Measurements from ENCODE around the gene POC5.

Gene POC5

GRCh38 chr5:75659791-75660450, 57.3 kb downstream of the POC5 start:
- DNase-seq, result no peak

GRCh38 chr5:75656311-75657003, 60.8 kb downstream of the POC5 start:
- no peak for DNase-seq

- DNase-seq, result no peak
Observed at GRCh38 chr5:75654693-75655295, 62.4 kb downstream of the POC5 start.

DNA sequence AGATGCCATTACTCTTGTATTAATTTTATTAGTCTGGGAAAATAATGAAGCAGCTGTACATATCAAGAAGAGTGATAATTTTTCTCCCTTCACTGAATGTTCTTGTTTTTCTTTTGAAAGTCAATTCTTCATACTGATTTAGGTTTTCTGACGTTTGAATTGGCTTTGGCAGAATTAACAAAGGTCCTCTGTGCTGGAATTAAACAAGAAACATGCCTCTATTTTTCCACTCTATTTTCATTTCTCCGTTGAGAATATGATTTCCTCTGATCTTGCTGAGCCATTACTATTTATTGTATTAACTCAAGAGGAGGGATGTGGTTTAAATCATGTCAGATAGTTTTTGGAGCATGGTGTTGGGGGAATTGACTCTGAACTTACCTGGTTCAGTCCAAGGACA, 63.7 kb downstream of the POC5 start:
- DNase-seq, result no peak

GRCh38 chr5:75651575-75652238, 65.5 kb downstream of the POC5 start:
- DNase-seq, result no peak

- DNase-seq, result no peak
Observed at GRCh38 chr5:75648712-75649111, 68.5 kb downstream of the POC5 start.

DNA sequence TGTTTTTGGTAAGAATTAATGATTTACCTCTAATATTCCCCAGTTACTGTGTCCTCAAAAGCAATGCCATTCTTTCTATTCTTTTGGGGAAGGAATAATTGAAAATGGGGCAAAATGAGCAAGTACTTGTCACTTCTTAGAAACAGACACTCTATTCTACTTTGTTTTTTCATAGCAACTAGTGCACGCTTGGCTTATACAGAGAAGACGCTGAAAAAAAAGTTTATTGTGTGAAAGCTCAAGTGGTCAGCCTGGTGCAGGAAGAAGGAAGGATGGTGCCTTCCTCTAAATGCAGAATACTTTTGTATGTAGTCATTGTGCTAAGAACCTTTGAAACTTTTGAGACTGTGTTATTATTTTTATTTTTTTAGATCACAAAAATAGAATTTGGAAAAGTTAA, 76.4 kb downstream of the POC5 start:
- no peak for DNase-seq

GRCh38 chr5:75640395-75640794, 76.8 kb downstream of the POC5 start:
- DNase-seq, result no peak

DNA sequence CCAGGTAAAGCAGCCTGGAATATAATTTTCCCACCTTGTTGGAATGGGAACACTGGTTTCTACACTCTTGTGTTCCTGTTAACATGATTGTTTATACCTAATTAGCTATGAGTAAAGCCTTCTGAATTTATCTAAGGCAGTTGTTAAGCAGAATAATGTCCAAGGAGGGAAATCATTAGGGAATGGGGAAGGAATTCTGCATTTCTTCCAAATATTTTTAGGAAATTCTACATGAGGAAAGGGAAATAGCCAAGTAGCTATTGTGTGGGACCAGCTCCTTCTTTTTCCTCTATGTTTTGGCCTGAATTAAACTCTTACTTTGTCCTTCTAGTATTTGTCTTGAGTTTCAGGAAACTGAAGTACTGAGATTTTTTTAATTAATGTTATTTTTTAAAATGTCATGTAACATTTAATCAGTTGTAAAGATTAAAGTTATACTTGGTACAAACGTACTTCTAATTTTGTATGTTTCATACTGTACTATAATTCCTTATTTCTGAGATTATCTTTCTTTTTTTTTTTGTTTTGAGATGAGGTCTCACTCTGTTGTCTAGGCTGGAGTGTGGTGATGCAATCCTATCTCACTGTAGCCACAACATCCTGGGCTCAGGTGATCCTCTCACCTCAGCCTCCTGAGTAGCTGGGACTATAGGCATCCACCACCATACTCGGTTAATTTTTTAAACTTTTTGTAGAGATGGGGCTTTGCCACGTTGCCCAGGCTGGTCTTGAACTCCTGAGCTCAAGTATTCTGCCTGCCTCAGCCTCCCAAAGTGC, 77.5 kb downstream of the POC5 start:
- DNase-seq, result no peak

DNA sequence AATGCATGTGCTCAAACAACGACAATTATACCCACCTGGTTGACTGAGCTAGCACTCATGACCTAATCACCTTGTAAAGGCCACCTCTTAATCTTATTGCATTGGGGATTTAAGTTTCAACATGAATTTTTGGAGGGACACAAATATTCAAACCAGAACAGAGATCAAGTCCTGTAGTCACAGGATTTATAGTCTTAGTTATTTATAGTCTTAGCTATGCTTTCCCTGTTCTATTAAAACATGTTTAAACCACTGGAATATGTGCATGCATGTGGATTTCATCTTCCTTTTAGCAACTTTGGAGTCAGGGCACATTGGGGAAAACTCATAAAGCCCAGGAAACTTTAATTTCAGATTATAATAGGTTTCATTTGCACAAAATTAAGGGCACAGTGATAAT, 79.3 kb downstream of the POC5 start:
- DNase-seq, result no peak

DNA sequence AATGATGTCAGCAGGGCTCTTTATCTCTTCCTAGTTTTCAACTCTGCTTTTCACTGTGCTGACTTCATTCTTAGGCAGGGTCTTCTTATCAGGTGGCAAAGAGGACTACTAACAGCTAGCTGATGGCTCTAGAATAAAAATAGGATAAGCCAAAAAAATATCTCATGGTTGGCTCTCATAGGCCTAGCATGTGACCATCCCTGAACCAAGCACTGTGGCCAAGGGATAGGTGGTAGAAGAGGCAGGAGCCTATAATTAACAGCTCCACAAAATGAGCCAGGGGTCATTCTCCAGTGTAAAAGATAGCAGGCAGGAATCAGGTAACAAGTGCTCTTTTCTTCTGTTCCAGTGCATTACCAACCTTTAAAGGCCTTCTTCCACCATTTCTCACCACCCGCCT, 84.9 kb downstream of the POC5 start:
- DNase-seq, result no peak

DNA sequence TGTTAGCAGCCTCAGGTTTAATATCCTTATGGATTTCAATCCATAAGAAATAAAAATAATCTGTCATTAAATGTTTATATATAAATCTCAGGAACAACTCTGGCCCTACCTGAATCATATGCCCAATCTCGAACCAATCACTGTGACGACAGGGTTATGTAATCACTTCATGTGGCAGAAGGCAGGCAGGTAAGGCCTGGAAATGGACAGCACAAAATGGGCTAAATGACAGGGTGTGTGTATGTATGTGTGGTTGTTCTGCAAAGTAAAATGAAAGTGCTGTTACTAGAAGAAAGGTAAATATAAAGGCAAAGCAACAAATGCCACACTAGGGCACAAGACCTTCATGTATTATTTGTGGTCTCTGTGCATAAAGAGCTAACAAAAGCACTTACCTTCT, 86.4 kb downstream of the POC5 start:
- DNase-seq, result no peak

- DNase-seq, result no peak
Observed at GRCh38 chr5:75627801-75628200, 89.4 kb downstream of the POC5 start.

- DNase-seq, result no peak
Observed at GRCh38 chr5:75626959-75627358, 90.3 kb downstream of the POC5 start.
